ENCODE results near the gene CMTM3.
A peak's percentile ranks its signal among the peaks of the same experiment; 100 is the strongest.
"Not testable (repeated sequence)": the region's sequence is repeated elsewhere in the genome, so short reads cannot be mapped to it uniquely, and the experiment has no call there.

Gene CMTM3

GRCh38 chr16:66637806-66638205 is 33.3 kb downstream of the CMTM3 start:
- no peak for DNase-seq

- DNase-seq, result no peak
Observed at GRCh38 chr16:66639091-66639885, 34.8 kb downstream of the CMTM3 start.

DNA sequence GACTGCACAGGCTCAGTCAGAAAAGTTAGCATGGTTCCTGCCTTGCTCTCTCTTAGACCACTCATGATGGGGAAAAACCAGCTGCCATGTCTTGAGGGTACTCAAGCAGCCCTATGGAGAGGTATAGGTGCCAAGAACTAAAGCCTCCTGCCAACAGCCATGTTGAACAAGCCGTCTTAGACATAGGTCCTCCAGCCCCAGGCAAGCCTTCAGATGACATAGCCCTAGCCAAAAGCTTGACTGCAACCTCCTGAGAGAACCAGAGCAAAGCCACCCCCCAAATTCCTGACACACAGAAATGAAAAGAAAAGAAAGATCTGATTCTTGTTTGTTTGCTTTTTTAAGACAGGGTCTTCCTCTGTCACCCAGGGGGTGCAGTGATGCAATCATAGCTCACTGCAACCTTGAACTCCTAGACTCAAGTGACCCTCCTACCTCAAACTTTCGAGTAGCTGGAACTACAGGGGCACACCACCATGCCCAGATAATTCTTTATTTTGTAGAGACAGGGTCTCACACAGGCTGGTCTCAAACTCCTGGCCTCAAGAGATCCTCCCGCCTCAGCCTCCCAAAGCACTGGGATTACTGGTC is 36.3 kb downstream of the CMTM3 start:
- no peak for DNase-seq

GRCh38 chr16:66641387-66641786 is 36.9 kb downstream of the CMTM3 start:
- DNase-seq, result no peak

- DNase-seq, result no peak
Observed at GRCh38 chr16:66647866-66648265, 43.4 kb downstream of the CMTM3 start.

DNA sequence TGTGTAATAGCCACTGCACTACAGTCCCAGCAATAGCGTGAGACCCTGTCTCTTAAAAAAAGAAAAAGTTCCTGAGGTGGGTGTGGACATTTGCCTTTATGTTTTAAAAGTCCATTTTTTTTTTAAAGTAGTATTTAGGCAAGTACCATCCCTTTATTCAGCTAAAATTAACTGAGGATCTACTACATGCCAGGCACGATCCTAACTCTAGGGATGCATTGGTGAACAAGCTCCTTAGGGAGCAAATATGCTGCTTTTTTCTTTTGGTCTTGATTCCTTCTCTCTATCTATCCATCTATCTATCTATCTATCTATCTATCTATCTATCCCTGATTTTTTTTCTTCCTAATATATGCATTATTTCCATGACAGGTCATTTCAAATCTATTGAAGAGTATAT is 44.7 kb downstream of the CMTM3 start:
- no peak for DNase-seq

- no peak for DNase-seq
Observed at GRCh38 chr16:66649636-66650205, 45.2 kb downstream of the CMTM3 start.

GRCh38 chr16:66650707-66651473 is 46.4 kb downstream of the CMTM3 start:
- peak; percentile 78 for DNase-seq

DNA sequence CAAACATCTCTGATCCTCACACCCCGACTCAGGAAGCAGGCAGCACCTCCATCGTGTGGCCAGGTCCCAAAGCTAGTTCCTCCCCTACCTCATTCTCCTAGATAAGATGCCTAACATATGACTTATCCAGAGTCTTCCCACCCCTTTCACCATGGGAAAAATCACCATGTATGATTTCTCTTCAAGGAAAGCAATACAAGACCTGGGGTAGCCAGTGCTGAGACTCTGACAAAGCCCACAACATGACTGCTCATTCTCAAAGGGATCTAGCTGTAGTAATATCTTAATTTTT is 46.9 kb downstream of the CMTM3 start:
- no peak for DNase-seq

DNA sequence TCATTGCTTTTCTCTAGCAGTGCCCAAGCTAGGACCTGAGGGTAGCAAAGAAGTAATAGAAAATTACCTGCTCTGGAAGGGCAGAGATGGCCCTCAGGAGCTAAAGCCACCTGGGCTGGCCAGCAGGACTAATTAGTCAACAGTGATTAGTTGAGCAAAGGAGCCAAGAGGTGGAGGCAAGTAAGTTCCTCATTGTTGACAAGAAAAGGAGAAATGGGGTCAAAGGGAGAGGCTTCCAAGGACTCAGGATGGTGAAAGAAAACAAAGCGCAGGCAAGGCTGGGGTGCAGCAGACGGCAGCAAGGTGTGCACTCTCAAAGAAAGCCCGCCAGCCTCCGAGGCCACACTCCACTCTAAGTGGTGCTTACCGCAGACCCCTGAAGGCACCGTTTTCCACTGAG is 47.5 kb downstream of the CMTM3 start:
- no peak for DNase-seq

- no peak for DNase-seq
Observed at GRCh38 chr16:66652661-66653360, 48.3 kb downstream of the CMTM3 start.

- no peak for DNase-seq
Observed at GRCh38 chr16:66653581-66654350, 49.3 kb downstream of the CMTM3 start.

GRCh38 chr16:66656547-66656946 is 52.0 kb downstream of the CMTM3 start:
- no peak for DNase-seq

- DNase-seq, result no peak
Observed at GRCh38 chr16:66658143-66658859, 53.8 kb downstream of the CMTM3 start.

DNA sequence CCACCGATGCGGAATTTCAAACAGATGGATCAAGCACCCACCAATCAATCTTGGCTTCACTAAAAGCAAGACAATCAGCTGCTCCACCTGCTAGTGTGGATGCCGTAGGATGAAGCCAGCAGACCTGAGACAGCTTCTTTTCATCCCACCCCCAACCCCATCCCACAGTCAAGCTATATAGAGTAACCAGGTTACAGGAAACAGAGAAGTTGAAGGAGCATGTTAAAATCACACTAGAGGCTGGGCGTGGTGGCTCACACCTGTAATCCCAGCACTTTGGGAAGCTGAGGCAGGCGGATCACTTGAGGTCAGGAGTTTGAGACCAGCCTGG is 54.3 kb downstream of the CMTM3 start:
- no peak for DNase-seq

GRCh38 chr16:66660422-66661209 is 56.1 kb downstream of the CMTM3 start:
- DNase-seq, result no peak

DNA sequence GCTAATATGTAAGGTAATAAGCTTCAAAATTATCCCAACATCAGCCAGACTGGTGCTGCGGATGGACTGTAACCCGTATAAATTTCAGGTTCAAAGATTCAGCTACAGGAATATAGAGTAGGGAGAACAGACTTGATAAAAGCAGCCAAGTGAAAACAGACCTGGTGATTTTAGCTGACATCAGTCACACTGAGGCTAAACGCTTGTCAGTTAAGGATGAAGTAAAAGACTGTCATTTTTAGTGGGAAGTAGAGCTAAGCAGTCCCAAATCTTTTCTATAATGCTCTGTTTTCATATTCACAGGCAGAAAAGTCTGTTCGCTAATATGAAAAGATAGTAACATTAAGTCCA is 56.7 kb downstream of the CMTM3 start:
- DNase-seq, result no peak

DNA sequence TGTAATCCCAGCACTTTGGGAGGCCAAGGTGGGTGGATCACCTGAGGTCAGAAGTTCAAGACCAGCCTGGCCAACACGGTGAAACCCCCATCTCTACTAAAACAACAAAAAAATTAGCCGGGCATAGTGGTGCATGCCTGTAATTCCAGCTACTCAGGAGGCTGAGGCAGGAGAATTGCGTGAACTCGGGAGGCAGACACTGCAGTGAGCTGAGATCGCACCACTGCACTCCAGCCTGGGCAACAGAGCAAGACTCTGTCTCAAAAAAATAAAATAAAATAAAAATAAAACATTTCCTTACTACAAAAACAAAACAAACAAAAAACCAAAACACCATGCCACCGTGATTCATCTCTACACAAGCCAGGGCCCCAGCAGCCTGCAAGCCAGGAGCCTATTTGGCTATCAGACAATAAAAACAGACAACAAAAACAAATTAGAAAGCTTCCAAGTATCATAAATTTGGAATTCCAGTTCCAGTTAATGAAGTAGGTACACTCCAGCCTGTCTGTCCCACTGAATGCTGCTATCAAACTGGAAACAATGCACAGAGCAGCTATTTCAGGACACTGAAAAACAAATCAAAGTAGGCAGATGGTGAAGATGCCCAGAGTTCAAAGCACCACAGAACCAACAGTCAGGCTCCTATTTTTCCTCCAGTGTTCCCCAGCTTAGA is 57.3 kb downstream of the CMTM3 start:
- DNase-seq, result not testable (repeated sequence)

GRCh38 chr16:66662445-66663194 is 58.1 kb downstream of the CMTM3 start:
- no peak for DNase-seq
